HepG2 (cell line): ENCODE measurements around the gene SNAI3. TPM values are rescaled to one million over a fixed set of nuclear protein-coding genes. Genes with fewer than 3 reads are reported as not detected.

Experiments used
- BRCA1 ChIP-seq: sonication (generic); formaldehyde crosslinking; IDR thresholded peaks from 2 replicates; pipeline ENCODE4 v1.4.0; 2020; ENCODE audit warnings: missing genetic modification reagents
- CEBPB ChIP-seq: IDR thresholded peaks from 2 replicates; pipeline ENCODE4 v1.6.1; 2011; ENCODE audit warnings: low read depth, low read length, improper control_type of control experiment, borderline replicate concordance
- ELF4 ChIP-seq: sonication (generic); formaldehyde crosslinking; IDR thresholded peaks from 2 replicates; pipeline ENCODE4 v1.5.0; 2020; ENCODE audit warnings: missing genetic modification reagents, mild to moderate bottlenecking, moderate library complexity, borderline replicate concordance
- LRRFIP1 ChIP-seq: sonication (generic); formaldehyde crosslinking; conservative IDR thresholded peaks from 2 replicates; pipeline ENCODE4 v1.4.0; 2020; ENCODE audit warnings: missing genetic modification reagents
- SMAD1 ChIP-seq: sonication (generic); formaldehyde crosslinking; IDR thresholded peaks from 2 replicates; pipeline ENCODE4 v1.4.0; 2020; ENCODE audit warnings: missing genetic modification reagents, low read depth, mild to moderate bottlenecking, borderline replicate concordance
- SRSF9 ChIP-seq: fragments of 200-400 bp; formaldehyde crosslinking; IDR thresholded peaks from 2 replicates; pipeline ENCODE4 v1.6.1; 2018; ENCODE audit warnings: borderline replicate concordance, mild to moderate bottlenecking, low read depth, low read length; ENCODE audit not compliant: insufficient read depth, poor library complexity, severe bottlenecking
- THAP9 ChIP-seq: sonication (generic); formaldehyde crosslinking; IDR thresholded peaks from 2 replicates; pipeline ENCODE4; 2020; ENCODE audit warnings: missing genetic modification reagents, mild to moderate bottlenecking, borderline replicate concordance
- ZBTB26 ChIP-seq: IDR thresholded peaks from 2 replicates; pipeline ENCODE4 v1.6.1; 2016; ENCODE audit warnings: missing compliant biosample characterization, missing genetic modification reagents, borderline replicate concordance
- ZBTB33 ChIP-seq: sonication (generic); formaldehyde crosslinking; IDR thresholded peaks from 2 replicates; pipeline ENCODE4 v1.4.0; 2020; ENCODE audit warnings: missing genetic modification reagents
- ZNF124 ChIP-seq: sonication (generic); formaldehyde crosslinking; IDR thresholded peaks from 2 replicates; pipeline ENCODE4 v1.4.0; 2020; ENCODE audit warnings: missing genetic modification reagents
- ZNF232 ChIP-seq: sonication (generic); formaldehyde crosslinking; IDR thresholded peaks from 2 replicates; pipeline ENCODE4 v1.4.0; 2020; ENCODE audit warnings: missing genetic modification reagents, borderline replicate concordance
- ZNF468 ChIP-seq: sonication (generic); formaldehyde crosslinking; IDR thresholded peaks from 2 replicates; pipeline ENCODE4 v1.8.0; 2022; ENCODE audit warnings: mild to moderate bottlenecking, moderate library complexity, missing genetic modification reagents
- polyA plus RNA-seq, 8 experiments: library from polyadenylated mRNA; depleted of rRNA in 3 of 8; stranded (reverse) in 7 of 8; unstranded in 1 of 8; fragments of >200 nt; fragmentation: Illumina TruSeq in 4 of 8; extraction: Trizol in 4 of 8; gene quantifications; 2 replicates each; pipeline versions ENCODE4 v1.2.1 to v1.2.3, GENCODE V29; 2011 to 2016; ENCODE audit warnings: low read depth in 4 of 8, missing spikeins in 1 of 8, mixed read lengths in 1 of 8; ENCODE audit not compliant: insufficient read depth in 1 of 8
- total RNA-seq, 5 experiments: library from RNA; depleted of rRNA; stranded (reverse); fragments of >200 nt; fragmentation: Illumina TruSeq; extraction: Trizol; gene quantifications; 2 replicates each; pipeline ENCODE4 v1.2.3, GENCODE V29; 2016; ENCODE audit warnings: low read depth in 1 of 5
- TF ChIP-seq, protein P1 (sequence below): sonication (generic); formaldehyde crosslinking; IDR thresholded peaks from 2 replicates; pipeline ENCODE4 v1.5.0; 2020; ENCODE audit warnings: missing genetic modification reagents
- TF ChIP-seq, protein P2 (sequence below): sonication (generic); formaldehyde crosslinking; IDR thresholded peaks from 2 replicates; pipeline ENCODE4 v1.4.0; 2020; ENCODE audit warnings: missing genetic modification reagents; ENCODE audit errors: not compliant biosample characterization

Gene SNAI3
- total and polyA plus RNA-seq, 2 of the 13 experiments (the other 11 are each of a cell fraction or from before 2014, with no cell fraction given) = 0.09 to 0.18 TPM

GRCh38 chr16:88700636-88701482, 14.6 kb upstream of the SNAI3 start (continued):
- TF ChIP-seq LRRFIP1 (CRISPR knock-in tag) = no peak
- 0 out of 2 replicates have a peak, but pooled peaks have one; percentile 57 for TF ChIP-seq ZBTB26 (CRISPR knock-in tag)
- no peak; the same call in none of the 2 replicates for TF ChIP-seq ZBTB33 (CRISPR knock-in tag)
- TF ChIP-seq BRCA1 (CRISPR knock-in tag) = no peak
- no peak for TF ChIP-seq SRSF9
- peak; percentile 93; the same call in 1 of the 2 replicates for TF ChIP-seq SMAD1 (CRISPR knock-in tag)
- TF ChIP-seq, protein P1, sequence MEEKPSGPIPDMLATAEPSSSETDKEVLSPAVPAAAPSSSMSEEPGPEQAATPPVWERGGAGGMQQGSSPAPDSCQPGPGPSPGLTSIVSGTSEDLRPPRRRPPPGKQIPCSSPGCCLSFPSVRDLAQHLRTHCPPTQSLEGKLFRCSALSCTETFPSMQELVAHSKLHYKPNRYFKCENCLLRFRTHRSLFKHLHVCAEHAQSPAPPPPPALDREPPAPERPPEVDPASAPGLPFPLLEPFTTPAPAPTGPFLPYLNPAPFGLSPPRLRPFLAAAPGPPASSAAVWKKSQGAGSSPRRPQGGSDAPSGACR (CRISPR knock-in tag) = peak; percentile 62; the same call in 1 of the 2 replicates
- peak; percentile 86; the same call in 1 of the 2 replicates for TF ChIP-seq CEBPB
- TF ChIP-seq, protein P2, sequence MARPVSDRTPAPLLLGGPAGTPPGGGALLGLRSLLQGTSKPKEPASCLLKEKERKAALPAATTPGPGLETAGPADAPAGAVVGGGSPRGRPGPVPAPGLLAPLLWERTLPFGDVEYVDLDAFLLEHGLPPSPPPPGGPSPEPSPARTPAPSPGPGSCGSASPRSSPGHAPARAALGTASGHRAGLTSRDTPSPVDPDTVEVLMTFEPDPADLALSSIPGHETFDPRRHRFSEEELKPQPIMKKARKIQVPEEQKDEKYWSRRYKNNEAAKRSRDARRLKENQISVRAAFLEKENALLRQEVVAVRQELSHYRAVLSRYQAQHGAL (CRISPR knock-in tag) = no peak
- peak; percentile 79; the same call in 1 of the 2 replicates for TF ChIP-seq ELF4 (CRISPR knock-in tag)
- TF ChIP-seq ZNF124 (CRISPR knock-in tag) = no peak; the same call in 1 of the 2 replicates
- 0 out of 2 replicates have a peak, but pooled peaks have one; percentile 43 for TF ChIP-seq ZNF468 (CRISPR knock-in tag)
- TF ChIP-seq ZNF232 (CRISPR knock-in tag) = peak; percentile 70; the same call in 1 of the 2 replicates
- TF ChIP-seq THAP9 = peak; percentile 83
